Measurements from ENCODE around the gene MED15. TPM values are rescaled to one million over a fixed set of nuclear protein-coding genes. Genes with fewer than 3 reads are reported as not detected.

MED15 gene
- total and polyA plus RNA-seq, 10 of the 15 experiments (the other 5 are each of a cell fraction or from before 2014, with no cell fraction given), result 1.4 to 75.2 (median 26.9) TPM

GRCh38 chr22:20517841-20518592 is 10.6 kb downstream of the MED15 start:
- DNase-seq (ENCODE audit: low read depth, low spot score) (no peak), ATAC-seq (no peak), FAIRE-seq (no peak)
- WGBS (ENCODE audit: insufficient coverage, insufficient replicate concordance, low lambda C conversion rate, missing lambda C conversion rate), result 90% methylated on average over 13 of the region's 13 CpGs
- Histone ChIP-seq H3K27me3 (replicated peaks in 1 of 2; ENCODE audit: control insufficient read depth in 2 of 2, insufficient read depth in 2 of 2, low read length in 1 of 2) (no peaks in the 10 kb centered on the region), H3K4me3 (no peak overlapping the region), H3K9ac (ENCODE audit: control insufficient read depth, insufficient read depth, low read length) (no peak overlapping the region), H3K36me3 (ENCODE audit: control insufficient read depth in 2 of 2, insufficient read depth in 2 of 2, low read length in 1 of 2) (peaks cover 17 to 29% of the 10 kb centered on the region in 2 experiments), H3K4me1 (ENCODE audit: control insufficient read depth, insufficient read depth, low read length) (peaks cover 12% of the 10 kb centered on the region), H3K4me2 (ENCODE audit: control insufficient read depth, insufficient read depth) (no peak overlapping the region; the same call in 1 of the 2 replicates), H3K9me3 (replicated peaks; ENCODE audit: control insufficient read depth, insufficient read depth, low read length) (no peaks in the 10 kb centered on the region), H4K20me1 (ENCODE audit: control insufficient read depth, insufficient read depth) (peaks cover 21% of the 10 kb centered on the region), H2AFZ (ENCODE audit: control insufficient read depth, low read depth, low read length) (no peak overlapping the region), H3K79me2 (ENCODE audit: control insufficient read depth, insufficient read depth, low read length) (peaks cover 71% of the 10 kb centered on the region), H3K27ac (ENCODE audit: control insufficient read depth, insufficient read depth) (no peak overlapping the region)
- in situ Hi-C loops (cut with MboI) (no loop called here), intact Hi-C loops (cut with micrococcal nuclease; ENCODE audit: unreplicated experiment) (no loop called here)
- TF ChIP-seq HCFC1 (IDR thresholded peaks at IDR 0.05; ENCODE audit: low read length), result no peak
- TF ChIP-seq NBN (IDR thresholded peaks at IDR 0.05), result no peak
- TF ChIP-seq, protein P1, sequence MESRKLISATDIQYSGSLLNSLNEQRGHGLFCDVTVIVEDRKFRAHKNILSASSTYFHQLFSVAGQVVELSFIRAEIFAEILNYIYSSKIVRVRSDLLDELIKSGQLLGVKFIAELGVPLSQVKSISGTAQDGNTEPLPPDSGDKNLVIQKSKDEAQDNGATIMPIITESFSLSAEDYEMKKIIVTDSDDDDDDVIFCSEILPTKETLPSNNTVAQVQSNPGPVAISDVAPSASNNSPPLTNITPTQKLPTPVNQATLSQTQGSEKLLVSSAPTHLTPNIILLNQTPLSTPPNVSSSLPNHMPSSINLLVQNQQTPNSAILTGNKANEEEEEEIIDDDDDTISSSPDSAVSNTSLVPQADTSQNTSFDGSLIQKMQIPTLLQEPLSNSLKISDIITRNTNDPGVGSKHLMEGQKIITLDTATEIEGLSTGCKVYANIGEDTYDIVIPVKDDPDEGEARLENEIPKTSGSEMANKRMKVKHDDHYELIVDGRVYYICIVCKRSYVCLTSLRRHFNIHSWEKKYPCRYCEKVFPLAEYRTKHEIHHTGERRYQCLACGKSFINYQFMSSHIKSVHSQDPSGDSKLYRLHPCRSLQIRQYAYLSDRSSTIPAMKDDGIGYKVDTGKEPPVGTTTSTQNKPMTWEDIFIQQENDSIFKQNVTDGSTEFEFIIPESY (IDR thresholded peaks at IDR 0.05), result no peak
- no peak for TF ChIP-seq TARDBP (IDR thresholded peaks at IDR 0.05; ENCODE audit: borderline replicate concordance)
- ChIA-PET CTCF (interaction anchor here (1.0 kb wide), 1 partner anchor 10 kb away, joined by 3 read pairs; the partner anchor contains the start of gene MED15), SMC1A (ENCODE audit: uncharacterized antibody, unreplicated experiment) (no interaction called here), RAD21 (ENCODE audit: unreplicated experiment) (interaction anchor here (1.2 kb wide), 1 partner anchor 10 kb away, joined by 3 read pairs; the partner anchor contains the start of gene MED15), POLR2A (interaction anchor here (0.7 kb wide), 1 partner anchor 10 kb away, joined by 4 read pairs; the partner anchor contains the start of gene MED15)
- no TSS peak for BruUV-seq (replicated peaks)

DNA sequence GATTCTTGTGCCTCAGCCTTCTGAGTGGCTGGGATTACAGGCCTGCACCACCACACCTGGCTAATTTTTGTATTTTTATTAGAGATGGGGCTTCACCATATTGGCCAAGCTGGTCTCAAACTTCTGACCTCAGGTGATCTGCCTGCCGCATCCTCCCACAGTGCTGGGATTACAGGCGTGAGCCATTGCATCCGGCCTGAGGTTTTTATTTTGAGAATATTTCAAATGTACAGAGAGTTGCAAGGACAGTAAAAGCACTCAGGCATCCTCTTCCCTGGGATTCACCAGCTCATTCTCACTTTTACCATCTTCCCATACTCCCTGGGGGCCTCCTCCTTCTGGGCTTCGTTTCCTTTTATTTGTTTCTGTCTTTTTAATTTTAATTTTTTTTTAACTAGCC is 12.1 kb downstream of the MED15 start:
- H3K79me2 ChIP-seq (ENCODE audit: control insufficient read depth, insufficient read depth, low read length), result peaks cover 71% of the 10 kb centered on the region
- TF ChIP-seq, protein P2, sequence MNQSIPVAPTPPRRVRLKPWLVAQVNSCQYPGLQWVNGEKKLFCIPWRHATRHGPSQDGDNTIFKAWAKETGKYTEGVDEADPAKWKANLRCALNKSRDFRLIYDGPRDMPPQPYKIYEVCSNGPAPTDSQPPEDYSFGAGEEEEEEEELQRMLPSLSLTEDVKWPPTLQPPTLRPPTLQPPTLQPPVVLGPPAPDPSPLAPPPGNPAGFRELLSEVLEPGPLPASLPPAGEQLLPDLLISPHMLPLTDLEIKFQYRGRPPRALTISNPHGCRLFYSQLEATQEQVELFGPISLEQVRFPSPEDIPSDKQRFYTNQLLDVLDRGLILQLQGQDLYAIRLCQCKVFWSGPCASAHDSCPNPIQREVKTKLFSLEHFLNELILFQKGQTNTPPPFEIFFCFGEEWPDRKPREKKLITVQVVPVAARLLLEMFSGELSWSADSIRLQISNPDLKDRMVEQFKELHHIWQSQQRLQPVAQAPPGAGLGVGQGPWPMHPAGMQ (IDR thresholded peaks at IDR 0.05; ENCODE audit: borderline replicate concordance), result no peak
- TF ChIP-seq, protein P3, sequence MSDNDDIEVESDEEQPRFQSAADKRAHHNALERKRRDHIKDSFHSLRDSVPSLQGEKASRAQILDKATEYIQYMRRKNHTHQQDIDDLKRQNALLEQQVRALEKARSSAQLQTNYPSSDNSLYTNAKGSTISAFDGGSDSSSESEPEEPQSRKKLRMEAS (IDR thresholded peaks at IDR 0.05; ENCODE audit: low read depth, low read length), result no peak
- TF ChIP-seq HDAC6 (IDR thresholded peaks at IDR 0.05; ENCODE audit: unreplicated experiment) (no peak), YY1 (IDR thresholded peaks at IDR 0.05; ENCODE audit: low read depth, low read length) (no peak), NBN (IDR thresholded peaks at IDR 0.05) (no peak), CTCF (IDR thresholded peaks at IDR 0.05 in 2 of 3, conservative IDR thresholded peaks at IDR 0.05 in 1 of 3; ENCODE audit: control insufficient read depth in 2 of 3, extremely low read depth in 1 of 3, insufficient read depth in 1 of 3, low read depth in 3 of 3, low read length in 3 of 3) (no peak), HDAC2 (IDR thresholded peaks at IDR 0.05) (no peak)

More for the DNA sequence above, 12.1 kb downstream of the MED15 start:
- peaks cover 13% of the 10 kb centered on the region for H4K20me1 ChIP-seq (ENCODE audit: control insufficient read depth, insufficient read depth)
- 31% methylated on average over 4 of the region's 4 CpGs for WGBS (ENCODE audit: insufficient coverage, insufficient replicate concordance, low lambda C conversion rate, missing lambda C conversion rate)
- peaks cover 16 to 21% of the 10 kb centered on the region in 2 experiments for H3K36me3 ChIP-seq (ENCODE audit: control insufficient read depth in 2 of 2, insufficient read depth in 2 of 2, low read length in 1 of 2)
- ChIA-PET POLR2A (no interaction called here), SMC1A (ENCODE audit: uncharacterized antibody, unreplicated experiment) (interaction anchor here (0.9 kb wide), 1 partner anchor 13 kb away, joined by 3 read pairs; no protein-coding TSS in a partner anchor), CTCF (no interaction called here), RAD21 (ENCODE audit: unreplicated experiment) (no interaction called here)
- DNase-seq (ENCODE audit: low read depth, low spot score) (no peak), FAIRE-seq (no peak), ATAC-seq (no peak)
- in situ Hi-C loops (cut with MboI) (no loop called here), intact Hi-C loops (cut with micrococcal nuclease; ENCODE audit: unreplicated experiment) (no loop called here)
- no peaks in the 10 kb centered on the region for H3K9me3 ChIP-seq (replicated peaks; ENCODE audit: control insufficient read depth, insufficient read depth, low read length)
- H2AFZ ChIP-seq (ENCODE audit: control insufficient read depth, low read depth, low read length), result no peak overlapping the region
- no peak overlapping the region for H3K27ac ChIP-seq (ENCODE audit: control insufficient read depth, insufficient read depth)
- no peak overlapping the region for H3K9ac ChIP-seq (ENCODE audit: control insufficient read depth, insufficient read depth, low read length)
- H3K4me2 ChIP-seq (ENCODE audit: control insufficient read depth, insufficient read depth), result no peak overlapping the region
- no peak overlapping the region for H3K4me3 ChIP-seq
- peaks cover 24% of the 10 kb centered on the region for H3K4me1 ChIP-seq (ENCODE audit: control insufficient read depth, insufficient read depth, low read length)
- no TSS peak for BruUV-seq (replicated peaks)
- H3K27me3 ChIP-seq (replicated peaks in 1 of 2; ENCODE audit: control insufficient read depth in 2 of 2, insufficient read depth in 2 of 2, low read length in 1 of 2), result no peaks in the 10 kb centered on the region

Data from GM12878 (cell line).